NT2/D1 (cell line): Measurements from ENCODE around the gene ARID3B.

ENCODE experiments used
- SUZ12 ChIP-seq: IDR thresholded peaks from 2 replicates; pipeline ENCODE4 v1.6.1; 2011; ENCODE audit not compliant: insufficient read length, insufficient read depth; ENCODE audit errors: extremely low read depth
- YY1 ChIP-seq: IDR thresholded peaks from 2 replicates; pipeline ENCODE4 v1.6.1; 2011; ENCODE audit not compliant: insufficient read length, insufficient read depth
- ZNF274 ChIP-seq: IDR thresholded peaks from 2 replicates; pipeline ENCODE4 v1.6.1; 2011; ENCODE audit warnings: mild to moderate bottlenecking, low read depth, low read length

DNA sequence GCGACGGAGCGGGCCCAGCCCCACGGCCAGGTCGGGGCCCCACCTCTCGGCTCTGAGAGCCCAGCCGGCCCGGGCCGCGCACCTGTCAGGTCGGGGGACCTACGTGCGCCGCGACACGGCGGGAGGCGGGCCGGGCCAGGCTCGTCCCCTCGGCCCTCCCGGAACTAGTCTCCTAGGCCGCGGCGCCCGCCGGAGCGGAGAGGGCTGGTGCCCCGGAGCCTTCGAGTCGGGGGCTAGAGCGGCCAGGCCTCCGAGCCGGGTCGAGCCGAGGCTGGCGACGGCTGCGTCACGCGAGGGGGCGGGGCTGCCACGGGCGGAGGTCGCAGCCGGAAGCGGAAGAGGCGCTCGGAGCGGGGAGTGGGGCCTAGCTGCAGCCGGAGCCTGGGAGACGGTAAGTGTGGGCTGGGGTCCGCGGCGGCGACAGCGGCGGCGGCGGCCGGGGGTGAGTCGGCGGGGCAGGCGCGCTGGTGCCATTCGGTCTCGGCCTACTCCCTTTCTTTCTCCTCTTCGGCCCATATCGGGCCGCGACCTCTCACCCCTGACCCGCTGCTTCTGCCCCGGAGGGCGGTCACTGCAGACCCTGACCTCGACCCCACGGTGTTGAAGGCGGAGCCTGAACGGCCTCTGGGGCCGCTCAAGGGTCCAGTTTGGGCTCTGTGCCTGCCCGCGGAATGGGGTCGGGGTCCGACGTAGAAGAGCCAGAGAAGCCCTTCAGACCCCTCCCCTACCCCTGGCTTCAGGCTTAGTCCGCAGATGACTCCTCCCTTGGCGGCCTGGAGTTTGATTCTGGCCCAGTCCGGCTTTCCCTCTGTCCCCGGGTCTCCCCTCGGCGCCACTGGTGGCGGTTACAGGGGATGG lies 74.7 kb downstream of the ARID3B start, which contains the start of gene CLK3:
- TF ChIP-seq YY1 = no peak
- no peak for TF ChIP-seq ZNF274
- no peak for TF ChIP-seq SUZ12
